Stimulated activated CD4-positive, alpha-beta T cell treated with anti-CD3 and anti-CD28 coated beads, TNF-alpha, amount 100 ng/mL, for 48 hours (primary cell): Measurements from ENCODE around the gene OR2V2.
"Not testable (repeated sequence)": the region's sequence is repeated elsewhere in the genome, so short reads cannot be mapped to it uniquely, and the experiment has no call there.

ENCODE experiments used
- DNase-seq, 3 donors: peaks; one replicate each; pipeline ENCODE4 v3.0.0-alpha.2; 2020; ENCODE audit warnings: low read depth in 3 of 3

Gene OR2V2

GRCh38 chr5:181114844-181115778, 32.3 kb upstream of the OR2V2 start:
- DNase-seq, result no peak

GRCh38 chr5:181118369-181118768, 29.0 kb upstream of the OR2V2 start:
- DNase-seq, result no peak

DNA sequence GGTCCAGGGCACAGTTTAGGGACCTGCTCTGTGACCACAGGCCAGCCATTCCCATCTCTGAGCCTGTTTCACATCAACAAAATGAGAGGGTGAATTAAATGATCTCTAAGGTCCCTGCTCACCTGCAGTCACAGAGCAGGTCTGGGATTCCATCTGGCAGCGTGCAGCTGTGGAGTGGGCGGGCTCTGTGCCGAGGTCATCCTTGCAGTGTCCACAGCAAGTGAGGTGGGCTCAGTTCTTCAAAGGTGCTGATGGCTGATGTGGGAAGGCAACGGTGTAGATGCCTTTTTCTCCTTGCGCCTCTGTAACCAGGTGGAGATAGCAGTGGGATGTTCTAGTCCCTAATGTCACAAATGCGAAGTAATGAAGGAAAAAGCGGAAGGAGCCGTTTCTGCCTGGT, 28.3 kb upstream of the OR2V2 start:
- DNase-seq, result no peak

DNA sequence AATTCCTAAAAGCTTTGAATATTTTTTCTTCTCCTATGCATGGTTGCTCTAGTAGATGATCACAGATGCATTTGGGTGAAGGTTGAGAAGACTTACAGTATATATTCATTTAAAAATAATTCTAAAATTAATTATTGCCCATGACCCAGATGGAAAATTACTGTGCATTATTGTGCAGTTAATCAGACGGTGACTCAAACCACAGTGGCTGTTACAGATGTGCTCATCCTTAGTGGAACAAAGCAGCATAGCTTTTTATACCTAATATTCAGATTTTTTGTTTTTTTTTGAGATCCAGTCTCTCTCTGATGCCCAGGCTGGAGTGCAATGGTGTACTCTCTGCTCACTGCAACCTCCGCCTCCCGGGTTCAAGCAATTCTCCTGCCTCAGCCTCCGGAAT, 27.1 kb upstream of the OR2V2 start:
- no peak for DNase-seq

GRCh38 chr5:181120761-181121160, 26.6 kb upstream of the OR2V2 start:
- no peak for DNase-seq

GRCh38 chr5:181121675-181122561, 25.5 kb upstream of the OR2V2 start:
- DNase-seq, result no peak

GRCh38 chr5:181124526-181124925, 22.9 kb upstream of the OR2V2 start:
- no peak for DNase-seq

DNA sequence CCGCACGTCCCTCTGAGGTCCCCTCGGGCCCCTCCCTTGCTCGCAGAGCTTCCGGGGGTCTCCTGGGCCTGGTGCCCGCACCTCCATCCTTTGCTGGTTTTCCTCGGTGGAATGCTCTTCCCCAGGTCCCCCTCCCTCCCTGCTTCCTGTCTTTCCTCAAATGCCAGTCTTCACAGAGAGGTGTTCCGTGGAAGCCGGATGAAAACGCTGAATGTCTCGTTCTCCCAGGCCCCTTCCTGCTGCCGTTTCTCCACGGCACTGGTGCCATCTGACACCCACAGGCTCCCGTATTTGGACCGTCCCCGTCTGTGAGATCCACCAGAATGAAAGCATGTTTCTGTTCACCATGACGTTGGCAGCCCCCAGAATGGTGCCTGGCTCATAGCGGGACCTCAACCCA, 20.5 kb upstream of the OR2V2 start:
- DNase-seq, result no peak

DNA sequence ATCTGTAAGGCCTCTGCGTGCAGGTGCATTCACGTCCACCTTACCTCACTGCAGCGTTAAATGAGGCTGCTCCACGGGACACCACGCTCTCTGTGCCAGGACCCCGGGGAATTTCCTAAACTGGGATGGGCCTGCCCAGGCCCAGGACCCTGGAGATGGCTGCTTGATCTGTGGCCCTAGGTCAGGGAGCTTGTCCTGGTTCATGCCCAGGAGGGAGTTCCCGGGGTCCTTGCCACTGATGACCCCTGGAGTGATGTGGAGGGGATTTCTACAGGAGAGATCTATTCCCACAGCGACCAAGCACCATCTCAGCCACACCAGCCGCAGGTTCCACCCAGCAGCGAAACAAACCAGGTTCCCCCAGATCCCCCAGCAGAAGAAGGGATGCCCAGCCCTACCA, 19.9 kb upstream of the OR2V2 start:
- no peak for DNase-seq

DNA sequence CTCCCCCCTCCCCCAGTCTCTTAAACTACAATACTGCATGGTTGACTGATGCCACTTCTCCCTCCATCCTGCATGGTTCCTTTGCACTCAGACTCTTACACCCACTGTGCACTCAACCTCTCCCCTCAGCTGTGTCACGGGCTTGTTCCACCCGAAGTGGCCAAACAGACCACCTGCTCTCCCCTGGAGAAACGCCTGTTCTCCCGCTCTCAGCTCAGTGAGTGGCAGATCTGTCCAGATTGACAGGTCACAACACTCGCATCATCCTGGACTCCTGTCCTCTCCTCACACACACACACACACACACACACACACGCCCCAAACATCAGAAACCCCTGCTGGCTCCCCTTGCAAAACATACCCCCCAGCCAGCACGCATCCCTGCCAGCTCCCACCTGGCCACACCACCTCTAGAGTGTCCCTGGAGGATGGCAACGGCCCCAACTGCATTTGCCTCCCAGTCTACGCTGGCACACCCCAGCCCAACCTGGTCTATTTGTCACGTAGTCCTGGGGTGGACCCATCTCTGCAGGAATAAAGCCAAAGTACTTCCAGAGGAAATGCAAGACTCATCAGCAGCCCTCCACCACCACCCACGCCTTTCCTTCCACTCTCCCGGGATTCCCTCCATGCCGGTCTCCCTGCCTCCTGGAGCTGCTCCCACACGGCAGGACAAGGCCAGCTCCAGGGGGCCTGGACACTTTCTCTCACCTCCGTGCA, 19.3 kb upstream of the OR2V2 start:
- no peak for DNase-seq

DNA sequence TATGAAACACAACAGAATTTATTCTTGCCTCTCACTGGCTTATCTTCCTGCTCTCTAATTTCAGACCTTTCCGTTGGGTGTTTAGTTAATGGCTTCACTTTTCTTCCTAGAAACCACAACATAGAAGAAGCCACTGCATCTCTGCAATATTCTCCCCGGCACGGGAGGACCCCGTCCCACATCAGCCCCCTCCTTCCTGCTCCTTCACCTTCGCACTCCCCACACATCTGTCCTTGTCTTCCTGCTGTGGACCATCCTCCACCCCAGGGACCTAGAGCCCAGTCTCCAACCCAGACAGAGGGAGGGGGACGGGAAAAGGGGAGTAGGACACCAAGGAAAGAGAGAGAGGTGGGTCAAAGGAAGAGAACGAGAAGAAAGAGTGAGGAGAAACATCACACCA, 17.8 kb upstream of the OR2V2 start:
- DNase-seq, result no peak

GRCh38 chr5:181130081-181130480, 17.3 kb upstream of the OR2V2 start:
- not testable (repeated sequence) for DNase-seq

DNA sequence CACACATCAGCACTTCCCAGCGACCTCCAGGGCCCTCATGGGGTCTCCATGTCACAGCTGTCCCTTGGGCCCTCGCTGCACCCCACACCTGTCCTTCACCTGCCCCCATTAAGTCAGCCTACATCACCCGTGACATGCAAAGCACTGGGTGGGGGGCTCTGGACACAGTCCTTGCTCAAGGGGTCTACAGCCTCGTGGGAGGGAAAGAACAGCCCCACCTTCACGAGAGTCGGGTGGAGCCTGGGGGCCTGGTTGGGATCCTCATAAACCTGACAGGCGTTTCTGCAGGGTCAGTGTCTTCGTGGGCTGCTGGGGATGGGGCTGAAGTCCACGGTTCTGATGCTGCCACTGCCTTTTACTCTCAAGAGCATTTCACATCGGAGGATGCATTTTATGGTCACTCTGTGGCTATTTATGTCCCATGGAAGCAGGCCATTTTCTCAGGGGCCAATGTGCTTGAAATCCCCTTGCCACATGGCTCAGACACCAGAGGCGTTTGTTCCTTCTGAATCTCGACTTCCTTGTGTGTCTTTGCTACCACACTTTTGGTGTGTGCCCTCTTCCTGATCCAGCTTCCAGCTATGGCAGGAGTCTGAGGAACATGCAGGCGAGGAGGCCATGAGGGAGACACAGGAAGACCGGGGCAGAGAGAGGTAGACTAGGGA, 16.4 kb upstream of the OR2V2 start, which contains the start of gene OR2V1:
TSS of gene OR2V1 (minus strand) at position 338 of the 665 bp plus-strand sequence. CDS start 5,865 bp downstream, outside the sequence.
- DNase-seq, result no peak

- no peak for DNase-seq
Observed at GRCh38 chr5:181131514-181131913, 15.9 kb upstream of the OR2V2 start.

DNA sequence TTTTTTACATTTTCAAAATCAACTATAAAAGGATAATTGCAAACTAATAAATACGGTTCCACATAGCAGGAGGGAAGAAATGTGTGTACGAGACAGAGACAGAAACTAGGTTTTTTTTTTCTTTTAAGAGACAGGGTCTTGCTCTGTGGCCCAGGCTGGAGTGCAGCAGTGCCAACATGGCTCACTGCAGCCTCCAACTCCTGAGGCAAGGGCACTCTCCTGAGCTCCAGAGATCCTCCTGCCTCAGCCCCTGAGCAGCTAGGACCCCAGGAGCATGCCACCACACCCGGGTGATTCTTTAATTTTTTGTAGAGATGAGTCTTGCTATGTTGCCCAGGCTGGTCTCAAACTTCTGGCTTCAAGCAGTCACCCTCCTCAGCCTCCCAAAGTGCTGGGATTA, 14.3 kb upstream of the OR2V2 start:
- DNase-seq, result no peak

- DNase-seq, result no peak
Observed at GRCh38 chr5:181133610-181134231, 13.7 kb upstream of the OR2V2 start.

GRCh38 chr5:181134259-181134658, 13.1 kb upstream of the OR2V2 start:
- DNase-seq, result no peak

DNA sequence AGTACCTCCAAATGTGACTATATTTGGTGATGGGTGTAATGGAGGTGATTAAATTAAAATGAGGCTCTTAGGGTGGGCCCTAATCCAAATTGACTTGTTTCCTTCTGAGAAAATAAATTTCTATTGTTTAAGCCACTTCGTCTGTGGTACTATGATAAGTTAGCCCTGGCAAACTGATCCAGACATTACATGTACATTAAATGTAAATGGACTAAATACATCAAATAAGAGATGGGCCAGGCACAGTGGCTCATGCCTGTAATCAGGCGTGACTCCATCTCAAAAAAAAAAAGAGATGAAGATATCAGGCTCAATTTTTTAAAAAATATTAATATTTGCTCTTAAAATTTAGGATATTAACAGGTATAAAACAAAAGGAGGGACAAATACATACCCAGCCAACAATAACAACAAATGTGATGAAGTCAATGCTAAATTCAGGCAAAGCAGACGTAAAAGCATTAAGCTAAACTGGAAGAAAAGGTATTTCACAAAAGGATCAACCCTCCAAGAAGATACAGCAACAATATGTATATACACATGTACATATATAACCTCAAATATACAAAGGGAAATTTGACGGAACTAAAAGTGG, 10.9 kb upstream of the OR2V2 start:
- DNase-seq, result no peak

- no peak for DNase-seq
Observed at GRCh38 chr5:181138258-181138657, 9.1 kb upstream of the OR2V2 start.

GRCh38 chr5:181140766-181141165, 6.6 kb upstream of the OR2V2 start:
- no peak for DNase-seq

GRCh38 chr5:181142054-181142453, 5.3 kb upstream of the OR2V2 start:
- DNase-seq, result no peak
